GM19328 (cell line): ENCODE data around the gene VIL1.

ENCODE experiments used
- ATAC-seq: cut with Tn5 transposase; IDR thresholded peaks from one replicate; pipeline ENCODE4 v1.9.1; 2021; ENCODE audit warnings: mild to moderate bottlenecking, moderate library complexity; ENCODE audit not compliant: unreplicated experiment

VIL1 gene

DNA sequence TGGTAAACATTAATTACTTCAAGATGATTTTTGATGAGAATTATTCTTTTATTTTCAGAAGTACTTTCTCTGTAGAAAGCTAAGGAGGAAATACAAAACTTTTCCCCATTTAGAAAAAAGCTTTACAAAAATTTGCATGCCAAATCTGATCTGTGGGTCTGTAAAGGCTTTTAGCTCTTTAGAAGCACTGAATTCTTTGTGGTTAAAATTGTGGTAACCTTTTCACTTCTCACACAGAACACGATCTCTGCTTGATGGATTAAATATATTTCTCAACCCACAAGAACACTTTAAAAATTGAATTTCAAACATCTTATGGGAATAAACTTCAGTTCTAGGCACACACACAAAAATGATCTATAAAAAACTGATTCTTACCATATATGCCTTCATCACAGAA, 63.7 kb downstream of the VIL1 start:
- ATAC-seq: no peak

GRCh38 chr2:218485986-218486667, 67.2 kb downstream of the VIL1 start:
- no peak for ATAC-seq

DNA sequence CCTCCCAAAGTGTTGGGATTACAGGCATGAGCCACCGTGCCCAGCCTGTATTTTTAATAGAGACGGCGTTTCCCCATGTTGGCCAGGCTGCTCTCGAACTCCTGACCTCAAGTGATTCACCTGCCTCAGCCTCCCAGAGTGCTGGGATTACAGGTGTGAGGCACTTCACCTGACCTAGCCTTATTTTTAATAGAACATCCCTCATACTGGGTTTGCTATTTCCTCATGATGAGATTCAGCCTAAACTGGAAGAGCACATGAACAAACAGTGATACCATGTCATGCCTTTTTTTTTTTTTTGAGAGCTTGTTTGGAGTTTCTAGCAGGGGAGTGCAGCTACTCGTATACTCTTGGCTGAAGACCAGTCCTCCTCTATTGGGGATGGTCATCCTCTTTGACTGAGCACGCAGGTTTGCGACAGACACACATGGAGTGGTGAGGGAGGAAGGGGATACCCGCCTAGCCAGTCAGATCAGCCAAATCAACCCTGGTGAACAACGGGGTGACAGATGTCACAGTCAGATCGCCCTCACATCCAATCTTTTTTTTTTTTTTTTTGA, 81.7 kb downstream of the VIL1 start:
- no peak for ATAC-seq

- no peak for ATAC-seq
Observed at GRCh38 chr2:218501665-218502064, 82.7 kb downstream of the VIL1 start.
